ENCODE data around the gene PLK4.
"Not testable (repeated sequence)": the region's sequence is repeated elsewhere in the genome, so short reads cannot be mapped to it uniquely, and the experiment has no call there.

PLK4 gene

DNA sequence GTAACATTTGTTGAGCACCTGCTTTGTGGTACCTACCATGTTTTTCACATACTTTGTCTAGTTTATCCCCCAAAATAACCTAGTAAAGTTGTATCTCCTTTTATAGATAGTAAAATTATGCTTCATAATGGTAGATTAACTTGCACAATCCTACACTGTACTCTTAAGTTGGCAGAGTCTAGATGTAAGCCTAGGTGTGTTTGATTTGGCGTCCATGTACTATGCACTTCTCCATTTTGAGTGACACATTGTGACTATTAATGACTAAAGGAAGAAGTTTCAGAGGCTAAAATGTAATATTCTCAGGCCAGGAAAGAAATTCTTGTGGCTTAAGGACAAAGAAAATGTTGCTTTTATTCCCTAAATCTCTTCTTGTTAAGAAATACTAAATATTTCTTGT, 15.4 kb downstream of the PLK4 start:
- no peak for DNase-seq (ENCODE audit: low read depth in 1 of 2, low spot score in 1 of 2)
- TF ChIP-seq SPI1 (IDR thresholded peaks at IDR 0.05; ENCODE audit: borderline replicate concordance, low read depth) (no peak), GABPA (IDR thresholded peaks at IDR 0.05; ENCODE audit: low read depth) (no peak), POLR2AphosphoS5 (IDR thresholded peaks at IDR 0.05; ENCODE audit: low read depth) (no peak)
- TF ChIP-seq, protein P1, sequence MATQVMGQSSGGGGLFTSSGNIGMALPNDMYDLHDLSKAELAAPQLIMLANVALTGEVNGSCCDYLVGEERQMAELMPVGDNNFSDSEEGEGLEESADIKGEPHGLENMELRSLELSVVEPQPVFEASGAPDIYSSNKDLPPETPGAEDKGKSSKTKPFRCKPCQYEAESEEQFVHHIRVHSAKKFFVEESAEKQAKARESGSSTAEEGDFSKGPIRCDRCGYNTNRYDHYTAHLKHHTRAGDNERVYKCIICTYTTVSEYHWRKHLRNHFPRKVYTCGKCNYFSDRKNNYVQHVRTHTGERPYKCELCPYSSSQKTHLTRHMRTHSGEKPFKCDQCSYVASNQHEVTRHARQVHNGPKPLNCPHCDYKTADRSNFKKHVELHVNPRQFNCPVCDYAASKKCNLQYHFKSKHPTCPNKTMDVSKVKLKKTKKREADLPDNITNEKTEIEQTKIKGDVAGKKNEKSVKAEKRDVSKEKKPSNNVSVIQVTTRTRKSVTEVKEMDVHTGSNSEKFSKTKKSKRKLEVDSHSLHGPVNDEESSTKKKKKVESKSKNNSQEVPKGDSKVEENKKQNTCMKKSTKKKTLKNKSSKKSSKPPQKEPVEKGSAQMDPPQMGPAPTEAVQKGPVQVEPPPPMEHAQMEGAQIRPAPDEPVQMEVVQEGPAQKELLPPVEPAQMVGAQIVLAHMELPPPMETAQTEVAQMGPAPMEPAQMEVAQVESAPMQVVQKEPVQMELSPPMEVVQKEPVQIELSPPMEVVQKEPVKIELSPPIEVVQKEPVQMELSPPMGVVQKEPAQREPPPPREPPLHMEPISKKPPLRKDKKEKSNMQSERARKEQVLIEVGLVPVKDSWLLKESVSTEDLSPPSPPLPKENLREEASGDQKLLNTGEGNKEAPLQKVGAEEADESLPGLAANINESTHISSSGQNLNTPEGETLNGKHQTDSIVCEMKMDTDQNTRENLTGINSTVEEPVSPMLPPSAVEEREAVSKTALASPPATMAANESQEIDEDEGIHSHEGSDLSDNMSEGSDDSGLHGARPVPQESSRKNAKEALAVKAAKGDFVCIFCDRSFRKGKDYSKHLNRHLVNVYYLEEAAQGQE (IDR thresholded peaks at IDR 0.05; ENCODE audit: insufficient replicate concordance, low read depth), result no peak
- TF ChIP-seq, protein P2, sequence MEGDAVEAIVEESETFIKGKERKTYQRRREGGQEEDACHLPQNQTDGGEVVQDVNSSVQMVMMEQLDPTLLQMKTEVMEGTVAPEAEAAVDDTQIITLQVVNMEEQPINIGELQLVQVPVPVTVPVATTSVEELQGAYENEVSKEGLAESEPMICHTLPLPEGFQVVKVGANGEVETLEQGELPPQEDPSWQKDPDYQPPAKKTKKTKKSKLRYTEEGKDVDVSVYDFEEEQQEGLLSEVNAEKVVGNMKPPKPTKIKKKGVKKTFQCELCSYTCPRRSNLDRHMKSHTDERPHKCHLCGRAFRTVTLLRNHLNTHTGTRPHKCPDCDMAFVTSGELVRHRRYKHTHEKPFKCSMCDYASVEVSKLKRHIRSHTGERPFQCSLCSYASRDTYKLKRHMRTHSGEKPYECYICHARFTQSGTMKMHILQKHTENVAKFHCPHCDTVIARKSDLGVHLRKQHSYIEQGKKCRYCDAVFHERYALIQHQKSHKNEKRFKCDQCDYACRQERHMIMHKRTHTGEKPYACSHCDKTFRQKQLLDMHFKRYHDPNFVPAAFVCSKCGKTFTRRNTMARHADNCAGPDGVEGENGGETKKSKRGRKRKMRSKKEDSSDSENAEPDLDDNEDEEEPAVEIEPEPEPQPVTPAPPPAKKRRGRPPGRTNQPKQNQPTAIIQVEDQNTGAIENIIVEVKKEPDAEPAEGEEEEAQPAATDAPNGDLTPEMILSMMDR (IDR thresholded peaks at IDR 0.05; ENCODE audit: insufficient read depth, low read length), result no peak
- Histone ChIP-seq H3K4me3 (replicated peaks; ENCODE audit: insufficient read depth, low read length) (no peak overlapping the region), H3K27ac (replicated peaks) (no peak overlapping the region), H3K27me3 (ENCODE audit: insufficient read depth, poor library complexity, severe bottlenecking) (no peaks in the 10 kb centered on the region)

DNA sequence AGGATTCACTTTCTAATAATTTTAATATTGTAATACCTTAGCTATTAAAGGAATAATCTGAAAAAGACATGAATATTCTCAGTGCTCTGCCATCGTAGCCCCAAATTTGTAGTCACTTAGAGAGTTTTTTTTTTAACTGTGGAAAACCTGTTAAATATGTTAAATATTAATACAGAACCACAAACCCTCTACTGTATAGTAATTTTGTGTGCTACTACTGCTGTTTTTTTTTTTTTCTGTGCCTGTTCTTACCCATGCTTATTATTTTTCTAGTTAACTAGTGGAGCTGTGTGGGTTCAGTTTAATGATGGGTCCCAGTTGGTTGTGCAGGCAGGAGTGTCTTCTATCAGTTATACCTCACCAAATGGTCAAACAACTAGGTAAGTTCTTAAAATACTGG, 15.8 kb downstream of the PLK4 start:
- no peaks in the 10 kb centered on the region for H3K27me3 ChIP-seq (ENCODE audit: insufficient read depth, poor library complexity, severe bottlenecking)
- TF ChIP-seq GABPA (IDR thresholded peaks at IDR 0.05; ENCODE audit: low read depth) (no peak), SPI1 (IDR thresholded peaks at IDR 0.05; ENCODE audit: borderline replicate concordance, low read depth) (no peak), POLR2AphosphoS5 (IDR thresholded peaks at IDR 0.05; ENCODE audit: low read depth) (no peak)
- TF ChIP-seq, protein P2 (IDR thresholded peaks at IDR 0.05; ENCODE audit: insufficient read depth, low read length), result no peak
- TF ChIP-seq, protein P1 (IDR thresholded peaks at IDR 0.05; ENCODE audit: insufficient replicate concordance, low read depth), result no peak
- H3K4me3 ChIP-seq (replicated peaks; ENCODE audit: insufficient read depth, low read length), result no peak overlapping the region
- H3K27ac ChIP-seq (replicated peaks), result no peak overlapping the region
- no peak for DNase-seq (ENCODE audit: low read depth in 1 of 2, low spot score in 1 of 2)

DNA sequence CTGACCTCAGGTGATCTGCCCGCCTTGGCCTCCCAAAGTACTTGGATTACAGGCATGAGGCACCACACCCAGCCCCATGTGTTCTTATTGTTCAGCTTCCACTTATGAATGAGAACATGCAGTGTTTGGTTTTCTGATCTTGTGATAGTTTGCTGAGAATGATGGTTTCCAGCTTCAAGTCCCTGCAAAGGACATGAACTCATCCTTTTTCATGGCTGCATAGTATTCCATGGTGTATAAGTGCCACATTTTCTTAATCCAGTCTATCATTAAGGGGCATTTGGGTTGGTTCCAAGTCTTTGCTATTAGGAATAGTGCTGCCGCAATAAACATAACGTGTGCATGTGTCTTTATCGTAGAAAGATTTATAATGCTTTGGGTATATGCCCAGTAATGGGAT, 19.0 kb downstream of the PLK4 start:
- H3K27me3 ChIP-seq (ENCODE audit: insufficient read depth, poor library complexity, severe bottlenecking); DNase-seq (ENCODE audit: low read depth in 1 of 2, low spot score in 1 of 2); H3K4me3 ChIP-seq (replicated peaks; ENCODE audit: insufficient read depth, low read length); H3K27ac ChIP-seq (replicated peaks): not testable (repeated sequence)

DNA sequence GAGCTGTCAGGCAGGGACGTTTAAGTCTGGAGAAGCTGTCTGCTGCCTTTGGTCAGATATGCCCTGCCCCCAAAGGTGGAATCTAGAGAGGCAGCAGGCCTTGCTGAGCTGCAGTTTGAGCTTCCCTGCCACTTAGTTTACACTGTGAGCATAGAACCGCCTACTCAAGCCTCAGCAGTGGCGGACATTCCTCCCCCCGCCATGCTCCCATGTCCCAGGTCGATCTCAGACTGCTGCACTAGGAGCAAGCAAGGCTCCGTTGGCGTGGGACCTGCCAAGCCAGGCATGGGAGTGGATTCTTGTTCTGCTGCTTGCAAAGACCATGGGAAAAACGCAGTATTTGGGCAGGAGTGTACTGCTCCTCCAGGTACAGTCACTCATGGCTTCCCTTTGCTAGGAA, 24.3 kb downstream of the PLK4 start:
- Histone ChIP-seq H3K27me3 (ENCODE audit: insufficient read depth, poor library complexity, severe bottlenecking) (no peaks in the 10 kb centered on the region), H3K27ac (replicated peaks) (no peak overlapping the region), H3K4me3 (replicated peaks; ENCODE audit: insufficient read depth, low read length) (no peak overlapping the region)
- TF ChIP-seq, protein P1 (IDR thresholded peaks at IDR 0.05; ENCODE audit: insufficient replicate concordance, low read depth), result no peak
- TF ChIP-seq GABPA (IDR thresholded peaks at IDR 0.05; ENCODE audit: low read depth) (no peak), POLR2AphosphoS5 (IDR thresholded peaks at IDR 0.05; ENCODE audit: low read depth) (no peak), SPI1 (IDR thresholded peaks at IDR 0.05; ENCODE audit: borderline replicate concordance, low read depth) (no peak)
- TF ChIP-seq, protein P2 (IDR thresholded peaks at IDR 0.05; ENCODE audit: insufficient read depth, low read length), result no peak
- DNase-seq (ENCODE audit: low read depth in 1 of 2, low spot score in 1 of 2), result no peak

Data from HL-60 (cell line).